Activated T-helper 2 cell treated with anti-CD3 and anti-CD28 coated beads, Interferon-gamma antibody, Interleukin-2, Interleukin-4, amounts not matched to agents 10 μg/mL and 5 μg/mL and 100 μg/mL, durations not matched to agents 14 hours and 24 hours and 36 hours (primary cell): ENCODE data around the gene LSP1. TPM values are rescaled to one million over a fixed set of nuclear protein-coding genes. Genes with fewer than 3 reads are reported as not detected.
A peak's percentile ranks its signal among the peaks of the same experiment; 100 is the strongest.

ENCODE experiments used
- DNase-seq: peaks from one replicate; pipeline ENCODE4 v3.0.0; 2021; ENCODE audit warnings: low spot score
- H3K27ac Mint-ChIP-seq: one replicate; pipeline ENCODE4 v1.8.0; 2021; ENCODE audit warnings: mixed read lengths
- H3K27me3 Mint-ChIP-seq: one replicate; pipeline ENCODE4 v1.8.0; 2021; ENCODE audit warnings: low read depth, mixed read lengths
- H3K36me3 Mint-ChIP-seq: one replicate; pipeline ENCODE4 v1.8.0; 2021; ENCODE audit warnings: low read depth, mixed read lengths
- H3K4me1 Mint-ChIP-seq: one replicate; pipeline ENCODE4 v1.8.0; 2021; ENCODE audit warnings: low read depth, mixed read lengths
- H3K4me3 Mint-ChIP-seq: one replicate; pipeline ENCODE4 v1.8.0; 2021; ENCODE audit warnings: low read depth, mild to moderate bottlenecking, moderate library complexity, mixed read lengths
- H3K9me3 Mint-ChIP-seq: one replicate; pipeline ENCODE4 v1.8.0; 2021; ENCODE audit warnings: mixed read lengths
- intact Hi-C: fragments of 100-400 bp; cut with micrococcal nuclease; formaldehyde crosslinking; loops from one replicate; pipeline ENCODE4 v1.15.1; 2023
- total RNA-seq: library from RNA; stranded (reverse); gene quantifications from 2 replicates; pipeline ENCODE4 v1.2.3, GENCODE V29; 2022

Gene LSP1
- total RNA-seq, 1 donor from 2014 or later: 449 TPM

DNA sequence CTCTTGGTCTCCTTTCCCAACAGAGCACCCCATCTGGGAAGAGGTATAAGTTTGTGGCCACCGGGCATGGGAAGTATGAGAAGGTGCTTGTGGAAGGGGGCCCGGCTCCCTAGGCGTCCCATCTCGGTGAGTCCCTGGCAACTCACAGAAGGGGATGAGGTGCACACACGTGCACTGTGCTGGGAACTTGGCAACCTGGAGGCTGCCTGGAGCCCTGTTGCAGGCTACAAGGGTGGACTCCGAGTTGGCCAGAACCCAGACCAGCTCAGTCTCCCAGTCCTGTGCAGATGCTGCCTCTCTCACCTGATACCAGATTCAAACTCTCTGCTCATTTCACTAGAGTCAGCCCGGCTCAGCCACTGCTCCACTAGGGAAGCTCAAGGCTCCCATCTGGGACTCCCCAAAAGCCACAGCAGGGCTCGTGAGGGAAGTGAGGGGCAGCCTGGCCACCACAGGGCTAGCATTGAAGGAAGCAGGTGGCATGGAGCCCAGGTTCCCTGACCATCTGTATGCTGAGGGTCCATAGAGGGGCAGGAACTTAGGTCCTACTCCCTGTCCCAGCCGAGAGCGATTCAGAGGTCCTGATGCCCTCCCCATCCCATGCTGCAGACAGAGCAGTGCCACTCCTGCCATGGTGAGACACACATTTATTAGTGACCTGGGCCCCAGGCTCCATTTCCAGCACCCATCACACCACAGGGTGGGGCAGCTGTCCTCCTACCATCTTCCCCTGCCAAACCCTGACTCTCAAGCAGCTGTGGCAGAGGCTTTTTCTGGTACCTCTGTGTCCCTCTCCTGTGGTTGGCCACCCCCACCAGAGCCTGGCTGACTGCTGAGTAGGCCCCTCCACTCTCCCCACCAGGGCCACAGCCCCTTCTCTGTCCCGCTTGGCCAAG lies 34.8 kb downstream of the LSP1 start:
- DNase-seq: no peak
- Mint-ChIP-seq H3K4me3 (no peak overlapping the region), H3K9me3 (no peaks in the 10 kb centered on the region), H3K36me3 (peaks cover 28% of the 10 kb centered on the region), H3K4me1 (peaks cover 14% of the 10 kb centered on the region), H3K27me3 (no peaks in the 10 kb centered on the region), H3K27ac (peak overlapping the region; percentile 67)
- intact Hi-C loops: loop anchor here (10.0 kb wide), 1 partner anchor 53 kb away; the partner anchor contains the start of genes SYT8 and TNNI2

DNA sequence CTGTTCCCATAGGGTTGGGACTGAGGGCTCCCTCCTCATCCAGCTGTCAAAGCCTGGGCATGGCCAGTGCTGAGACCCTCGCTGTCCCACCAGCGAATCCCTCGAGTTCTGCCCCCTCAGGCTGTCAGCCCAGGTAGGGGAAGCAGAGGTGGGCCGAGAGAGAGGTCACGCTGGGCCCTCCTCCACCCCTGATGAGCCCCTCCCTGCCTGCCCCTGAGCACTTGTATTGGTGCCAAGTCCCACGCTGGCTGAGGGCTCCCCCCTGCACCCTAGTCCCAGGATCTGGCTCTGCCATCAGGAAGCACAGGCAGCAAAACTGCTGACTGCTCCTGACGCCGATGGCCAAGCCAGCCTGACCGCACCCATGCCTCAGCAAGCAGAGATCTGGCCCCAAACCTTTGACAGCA lies 35.5 kb downstream of the LSP1 start:
- Mint-ChIP-seq H3K36me3 (peaks cover 32% of the 10 kb centered on the region), H3K4me3 (peak overlapping the region; percentile 49), H3K27me3 (no peaks in the 10 kb centered on the region), H3K4me1 (peaks cover 15% of the 10 kb centered on the region), H3K27ac (peak overlapping the region; percentile 67), H3K9me3 (no peaks in the 10 kb centered on the region)
- intact Hi-C loops: loop anchor here (10.0 kb wide), 1 partner anchor 54 kb away; the partner anchor contains the start of genes SYT8 and TNNI2
- DNase-seq: no peak

DNA sequence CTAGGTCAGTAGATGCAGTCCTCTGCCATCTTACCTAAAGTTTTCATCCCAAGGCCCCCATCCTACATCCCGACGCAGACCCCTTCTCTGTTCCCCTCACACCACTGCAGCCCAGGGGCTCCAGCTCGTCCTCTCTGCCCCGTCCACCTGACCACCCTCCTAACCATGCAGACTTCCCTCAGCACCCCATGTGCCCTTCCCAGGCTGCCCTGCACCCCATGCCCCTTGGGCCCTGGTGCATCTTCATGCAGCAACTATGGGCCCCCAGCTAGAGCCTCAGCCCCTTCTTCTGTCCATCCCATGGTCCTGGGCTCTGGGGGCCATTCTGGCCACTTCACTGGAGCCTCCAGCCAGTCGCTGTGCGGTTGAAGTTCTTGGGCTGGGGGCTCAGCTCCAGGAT lies 35.9 kb downstream of the LSP1 start:
- Mint-ChIP-seq H3K27me3 (no peaks in the 10 kb centered on the region), H3K4me3 (peak overlapping the region; percentile 49), H3K4me1 (peaks cover 17% of the 10 kb centered on the region), H3K27ac (peak overlapping the region; percentile 67), H3K36me3 (peaks cover 37% of the 10 kb centered on the region), H3K9me3 (no peaks in the 10 kb centered on the region)
- intact Hi-C loops: loop anchor here (1.0 to 10.0 kb wide), 2 partner anchors 36 to 54 kb away; partner anchors contain the start of genes LSP1, SYT8 and TNNI2
- no peak for DNase-seq

DNA sequence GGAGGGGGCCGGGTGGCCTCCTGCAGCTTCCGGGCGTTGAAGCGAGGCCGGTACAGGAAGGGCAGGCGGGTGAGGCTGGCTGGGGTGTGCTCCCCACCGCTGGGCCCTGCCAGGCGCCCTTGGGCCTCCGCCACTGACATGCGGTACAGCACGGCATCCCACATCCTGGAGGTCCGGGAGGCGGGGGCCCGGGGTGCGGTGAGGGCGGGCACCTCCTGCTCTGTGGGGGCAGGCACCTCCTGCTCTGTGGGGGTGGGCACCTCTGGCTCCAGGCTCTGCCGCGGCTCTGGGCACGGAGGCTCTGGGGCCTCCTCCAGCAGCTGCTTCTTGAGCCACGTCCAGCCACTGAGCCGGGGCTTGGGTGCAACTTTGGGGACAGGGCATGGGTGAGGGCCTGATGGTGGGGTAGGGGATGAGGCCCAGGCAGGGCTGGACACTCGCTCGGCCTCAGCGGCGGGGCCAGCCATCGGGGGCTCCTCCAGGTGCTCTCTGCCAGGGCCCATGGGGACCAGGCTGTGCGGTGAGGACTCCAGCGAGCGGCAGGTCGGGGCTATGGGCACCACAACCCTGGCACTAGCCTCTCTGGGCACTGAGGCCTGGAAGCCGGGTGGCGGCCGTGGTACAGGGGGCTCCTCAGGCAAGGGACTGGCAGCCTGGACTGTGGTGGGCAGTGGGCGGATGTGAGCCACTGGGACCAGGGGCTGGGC lies 36.5 kb downstream of the LSP1 start:
- peaks cover 37% of the 10 kb centered on the region for H3K36me3 Mint-ChIP-seq
- no peaks in the 10 kb centered on the region for H3K9me3 Mint-ChIP-seq
- H3K4me1 Mint-ChIP-seq: peaks cover 17% of the 10 kb centered on the region
- no peaks in the 10 kb centered on the region for H3K27me3 Mint-ChIP-seq
- intact Hi-C loops: loop anchor here (1.0 to 10.0 kb wide), 2 partner anchors 36 to 55 kb away; partner anchors contain the start of genes LSP1, SYT8 and TNNI2
- peak overlapping the region; percentile 67 for H3K27ac Mint-ChIP-seq
- H3K4me3 Mint-ChIP-seq: peak overlapping the region; percentile 60
- peak; percentile 76 for DNase-seq

GRCh38 chr11:1889941-1890855 lies 37.3 kb downstream of the LSP1 start:
- peaks cover 37% of the 10 kb centered on the region for H3K36me3 Mint-ChIP-seq
- intact Hi-C loops: loop anchor here (1.0 to 10.0 kb wide), 2 partner anchors 37 to 55 kb away; partner anchors contain the start of genes LSP1, SYT8 and TNNI2
- DNase-seq: no peak
- H3K9me3 Mint-ChIP-seq: no peaks in the 10 kb centered on the region
- H3K4me3 Mint-ChIP-seq: peak overlapping the region; percentile 60
- no peaks in the 10 kb centered on the region for H3K27me3 Mint-ChIP-seq
- H3K27ac Mint-ChIP-seq: peak overlapping the region; percentile 35
- peaks cover 17% of the 10 kb centered on the region for H3K4me1 Mint-ChIP-seq

GRCh38 chr11:1890856-1891830 lies 38.3 kb downstream of the LSP1 start:
- DNase-seq: no peak

GRCh38 chr11:1891831-1892115 lies 38.9 kb downstream of the LSP1 start, which contains the start of gene PRR33:
TSS of gene PRR33 (minus strand) at chr11:1891895. CDS start at chr11:1890584, 1,311 bp downstream.
- DNase-seq: no peak
- peaks cover 37% of the 10 kb centered on the region for H3K36me3 Mint-ChIP-seq
- no peak within 1 kb of the TSS for H3K27ac Mint-ChIP-seq
- H3K4me3 Mint-ChIP-seq: no peak within 1 kb of the TSS
- peaks cover 9% of the 10 kb centered on the region for H3K27me3 Mint-ChIP-seq
- no peaks in the 10 kb centered on the region for H3K9me3 Mint-ChIP-seq
- intact Hi-C loops: no loop called here
- peaks cover 17% of the 10 kb centered on the region for H3K4me1 Mint-ChIP-seq

More at GRCh38 chr11:1890856-1891830, 38.3 kb downstream of the LSP1 start:
- Mint-ChIP-seq H3K27me3 (peaks cover 2% of the 10 kb centered on the region), H3K36me3 (peaks cover 37% of the 10 kb centered on the region), H3K4me3 (no peak overlapping the region), H3K27ac (no peak overlapping the region), H3K4me1 (peaks cover 17% of the 10 kb centered on the region), H3K9me3 (no peaks in the 10 kb centered on the region)
- intact Hi-C loops: no loop called here

DNA sequence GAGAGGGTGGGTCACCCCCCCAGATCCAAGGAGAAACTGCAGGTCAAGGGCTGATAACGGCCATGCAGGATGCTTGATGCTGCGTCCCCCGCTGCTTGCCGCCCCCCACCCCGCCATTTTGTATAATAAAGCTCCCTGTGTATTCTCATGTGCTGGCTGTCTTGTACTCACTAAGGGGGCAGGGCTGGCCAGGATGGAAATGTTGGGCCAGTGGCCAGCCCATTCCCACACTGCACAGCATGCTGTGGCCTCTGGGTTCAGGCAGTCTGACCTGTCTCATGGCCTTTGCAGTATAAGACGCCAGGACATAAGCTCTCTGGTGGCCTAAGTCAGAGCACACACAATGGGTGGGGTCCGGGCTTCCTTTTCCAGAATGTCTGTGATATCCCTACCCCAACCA lies 39.2 kb downstream of the LSP1 start:
- H3K27me3 Mint-ChIP-seq: peaks cover 12% of the 10 kb centered on the region
- H3K4me1 Mint-ChIP-seq: peaks cover 19% of the 10 kb centered on the region
- peaks cover 37% of the 10 kb centered on the region for H3K36me3 Mint-ChIP-seq
- no peak overlapping the region for H3K27ac Mint-ChIP-seq
- intact Hi-C loops: no loop called here
- no peak for DNase-seq
- no peaks in the 10 kb centered on the region for H3K9me3 Mint-ChIP-seq
- no peak overlapping the region for H3K4me3 Mint-ChIP-seq

DNA sequence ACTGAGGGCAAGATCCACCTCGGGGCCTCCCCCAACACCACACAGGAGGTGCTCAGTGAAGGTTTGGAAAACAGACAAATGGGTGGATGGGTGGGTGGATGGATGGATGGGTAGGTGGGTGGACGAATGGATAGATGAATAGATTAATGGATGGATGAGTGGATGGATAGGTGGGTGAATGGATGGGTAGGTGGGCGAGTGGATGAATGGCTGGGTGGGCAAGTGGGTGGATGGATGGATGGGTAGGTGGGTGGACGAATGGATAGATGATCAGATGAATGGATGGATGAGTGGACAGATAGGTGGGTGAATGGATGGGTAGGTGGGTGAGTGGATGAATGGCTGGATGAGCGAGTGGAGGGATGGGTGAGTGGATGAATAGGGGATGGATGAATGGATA lies 39.7 kb downstream of the LSP1 start:
- H3K9me3 Mint-ChIP-seq: no peaks in the 10 kb centered on the region
- peaks cover 35% of the 10 kb centered on the region for H3K36me3 Mint-ChIP-seq
- H3K4me3 Mint-ChIP-seq: no peak overlapping the region

DNA sequence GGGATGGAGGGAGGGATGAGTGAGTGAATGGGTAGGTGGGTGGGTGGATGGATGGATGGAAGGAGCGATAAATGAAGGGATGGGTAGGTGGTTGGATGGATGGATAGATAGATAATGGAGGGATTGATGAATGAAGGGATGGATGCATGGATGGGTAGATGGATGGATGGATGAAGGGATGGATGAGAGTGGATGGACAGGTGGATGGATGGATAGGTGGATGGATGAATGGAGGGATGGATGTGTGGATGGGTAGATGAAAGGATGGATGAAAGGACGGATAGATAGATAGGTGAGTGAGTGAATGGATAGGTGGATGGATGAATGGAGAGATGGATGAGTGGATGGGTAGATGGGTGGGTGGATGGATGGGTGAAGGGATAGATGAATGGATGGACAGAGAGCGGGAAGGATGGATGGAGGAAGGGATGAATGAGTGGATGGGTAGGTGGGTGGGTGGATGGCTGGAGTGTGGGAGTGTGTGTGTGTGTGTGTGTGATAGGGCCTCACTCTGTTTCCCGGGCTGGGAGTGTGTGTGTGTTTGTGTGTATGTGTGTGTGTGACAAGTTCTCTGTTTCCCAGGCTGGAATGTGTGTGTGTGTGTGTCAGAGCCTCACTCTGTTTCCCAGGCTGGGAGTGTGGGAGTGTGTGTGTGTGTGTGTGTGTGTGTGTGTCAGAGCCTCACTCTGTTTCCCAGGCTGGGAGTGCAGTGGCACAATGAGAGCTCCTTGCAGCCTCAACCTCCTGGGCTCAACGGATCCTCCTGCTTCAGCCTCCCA lies 40.9 kb downstream of the LSP1 start:
- intact Hi-C loops: no loop called here
- peak overlapping the region; percentile 17 for H3K27ac Mint-ChIP-seq
- peaks cover 10% of the 10 kb centered on the region for H3K4me1 Mint-ChIP-seq

More for the DNA sequence above, 39.7 kb downstream of the LSP1 start:
- DNase-seq: no peak
- H3K27ac Mint-ChIP-seq: no peak overlapping the region
- intact Hi-C loops: no loop called here
- peaks cover 19% of the 10 kb centered on the region for H3K4me1 Mint-ChIP-seq
- peaks cover 16% of the 10 kb centered on the region for H3K27me3 Mint-ChIP-seq

DNA sequence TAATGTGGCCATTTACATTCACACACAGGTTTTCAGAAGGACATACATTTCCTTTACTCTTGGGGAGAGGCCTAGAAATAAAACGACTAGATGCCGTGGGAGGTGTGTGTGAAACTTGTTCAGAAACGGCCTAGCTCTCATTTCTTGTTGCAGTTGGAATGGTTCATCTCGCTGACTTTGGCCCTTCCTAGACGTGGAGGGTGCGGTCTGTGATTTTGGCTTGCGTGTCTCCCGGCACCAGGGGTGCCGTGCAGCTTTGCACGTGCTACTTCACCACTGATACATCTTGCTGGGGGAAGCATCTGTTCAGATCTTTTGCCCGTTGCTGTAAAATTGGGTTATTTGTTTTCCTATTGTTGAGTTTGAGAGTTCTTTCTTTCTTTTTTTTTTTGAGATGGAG lies 41.9 kb downstream of the LSP1 start:
- peaks cover 17% of the 10 kb centered on the region for H3K36me3 Mint-ChIP-seq
- intact Hi-C loops: no loop called here
- no peak for DNase-seq
- H3K27ac Mint-ChIP-seq: no peak overlapping the region
- peaks cover 7% of the 10 kb centered on the region for H3K4me1 Mint-ChIP-seq
- H3K9me3 Mint-ChIP-seq: no peaks in the 10 kb centered on the region
- peaks cover 24% of the 10 kb centered on the region for H3K27me3 Mint-ChIP-seq
- no peak overlapping the region for H3K4me3 Mint-ChIP-seq

More for the DNA sequence above, 40.9 kb downstream of the LSP1 start:
- peaks cover 25% of the 10 kb centered on the region for H3K36me3 Mint-ChIP-seq
- H3K27me3 Mint-ChIP-seq: peaks cover 20% of the 10 kb centered on the region
- no peak overlapping the region for H3K4me3 Mint-ChIP-seq
- no peaks in the 10 kb centered on the region for H3K9me3 Mint-ChIP-seq
- DNase-seq: no peak
